Panc1 (cell line): ENCODE results near the gene SDK2.

Source experiments
- CTCF ChIP-seq: fragments of 450-650 bp; IDR thresholded peaks from 2 replicates; pipeline ENCODE4 v1.5.1; 2017; ENCODE audit warnings: mild to moderate bottlenecking
- POLR2AphosphoS5 ChIP-seq: IDR thresholded peaks from 2 replicates; pipeline ENCODE4 v1.6.1; 2012; ENCODE audit warnings: mild to moderate bottlenecking, low read depth, low read length, moderate library complexity
- REST ChIP-seq, 2 experiments: IDR thresholded peaks; 2 replicates each; pipeline ENCODE4 v1.6.1; 2011 to 2012; ENCODE audit warnings: low read depth in 2 of 2, control low read depth in 1 of 2, low read length in 1 of 2, mild to moderate bottlenecking in 1 of 2, moderate library complexity in 1 of 2; ENCODE audit not compliant: insufficient read depth in 1 of 2
- SIN3A ChIP-seq: IDR thresholded peaks from 2 replicates; pipeline ENCODE4 v1.6.1; 2012; ENCODE audit warnings: low read depth, mild to moderate bottlenecking, low read length, moderate library complexity, borderline replicate concordance; ENCODE audit not compliant: insufficient read depth
- TCF7L2 ChIP-seq: IDR thresholded peaks from 2 replicates; pipeline ENCODE4 v1.6.1; 2011; ENCODE audit warnings: mild to moderate bottlenecking, low read depth, low read length, inconsistent platforms

- no peak for TF ChIP-seq CTCF
- TF ChIP-seq POLR2AphosphoS5, result no peak
- no peak for TF ChIP-seq TCF7L2
- TF ChIP-seq REST (IDR thresholded peaks at IDR 0.05; ENCODE audit: insufficient read depth in 1 of 2, low read depth in 2 of 2, low read length in 1 of 2), result no peak
- no peak for TF ChIP-seq SIN3A
Measured at GRCh38 chr17:73643852-73644144, 447 bp downstream of the SDK2 start.
